Left ventricle myocardium inferior (tissue), 1 donor: ENCODE data around the gene ETF1. TPM values are rescaled to one million over a fixed set of nuclear protein-coding genes. Genes with fewer than 3 reads are reported as not detected.

Source experiments
- DNase-seq: peaks from one replicate; pipeline ENCODE4 v3.0.0-alpha.2; 2020
- H3K27ac ChIP-seq: fragments of 200-600 bp; replicated peaks from 2 replicates; pipeline ENCODE4 v1.8.0; 2021
- H3K27me3 ChIP-seq: fragments of 200-600 bp; 2 replicates; pipeline ENCODE4 v1.8.0; 2021; ENCODE audit warnings: low read depth
- H3K36me3 ChIP-seq: fragments of 200-600 bp; 2 replicates; pipeline ENCODE4 v1.8.0; 2021
- H3K4me1 ChIP-seq: fragments of 200-600 bp; 2 replicates; pipeline ENCODE4 v1.8.0; 2021
- H3K4me3 ChIP-seq: fragments of 200-600 bp; 2 replicates; pipeline ENCODE4 v1.8.0; 2021; ENCODE audit warnings: mild to moderate bottlenecking, moderate library complexity
- H3K9me3 ChIP-seq: fragments of 200-600 bp; replicated peaks from 2 replicates; pipeline ENCODE4 v1.8.0; 2021
- CTCF ChIP-seq: fragments of 200-600 bp; IDR thresholded peaks from 2 replicates; pipeline ENCODE4 v1.8.0; 2021; ENCODE audit warnings: antibody characterized with exemption, mild to moderate bottlenecking, borderline replicate concordance
- intact Hi-C: fragments of 100-400 bp; cut with micrococcal nuclease; formaldehyde crosslinking; loops from one replicate; pipeline ENCODE4 v1.11.0; 2022
- total RNA-seq: library from RNA; stranded (reverse); fragmentation: NEBNext Ultra II Directional; extraction: Animal tissue kit (Norgen Biotek cat#: 25700); gene quantifications from one replicate; pipeline ENCODE4 v1.2.1, GENCODE V29; 2021
- donor health status: DM: no; HTN: yes; CAD: no; lungs with severe emphysema.

ETF1 gene
- total RNA-seq, 1 donor from 2014 or later, result 80.8 TPM

GRCh38 chr5:138568061-138568824, 25.2 kb upstream of the ETF1 start:
- no peak overlapping the region for H3K4me3 ChIP-seq
- peaks cover 98% of the 10 kb centered on the region for H3K36me3 ChIP-seq
- peaks cover 51% of the 10 kb centered on the region for H3K4me1 ChIP-seq
- DNase-seq, result no peak
- no peak for TF ChIP-seq CTCF
- no peaks in the 10 kb centered on the region for H3K27me3 ChIP-seq
- intact Hi-C loops, result no loop called here
- H3K9me3 ChIP-seq, result no peaks in the 10 kb centered on the region
- H3K27ac ChIP-seq, result no peak overlapping the region

DNA sequence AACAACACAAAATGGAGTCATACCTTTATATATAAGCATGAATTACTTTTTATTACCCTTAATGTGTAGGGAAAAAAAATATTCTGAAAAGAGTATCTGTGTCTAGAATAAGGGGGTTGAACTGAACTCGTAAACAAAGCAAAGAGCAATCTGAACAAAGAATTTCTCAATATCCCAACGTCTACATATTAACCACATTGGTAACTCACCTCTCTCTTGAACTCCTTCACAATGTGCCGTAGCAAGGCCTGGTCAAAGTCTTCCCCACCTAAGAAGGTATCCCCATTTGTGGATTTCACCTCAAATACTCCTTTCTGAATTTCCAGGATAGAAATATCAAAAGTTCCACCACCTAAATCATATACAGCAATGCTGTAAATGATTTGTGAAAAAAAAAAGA, 23.8 kb upstream of the ETF1 start:
- no peak for TF ChIP-seq CTCF
- no peaks in the 10 kb centered on the region for H3K9me3 ChIP-seq
- no peak for DNase-seq
- intact Hi-C loops, result no loop called here
- peaks cover 41% of the 10 kb centered on the region for H3K4me1 ChIP-seq
- no peak overlapping the region for H3K27ac ChIP-seq
- no peaks in the 10 kb centered on the region for H3K27me3 ChIP-seq
- H3K4me3 ChIP-seq, result no peak overlapping the region
- peaks cover 90% of the 10 kb centered on the region for H3K36me3 ChIP-seq

DNA sequence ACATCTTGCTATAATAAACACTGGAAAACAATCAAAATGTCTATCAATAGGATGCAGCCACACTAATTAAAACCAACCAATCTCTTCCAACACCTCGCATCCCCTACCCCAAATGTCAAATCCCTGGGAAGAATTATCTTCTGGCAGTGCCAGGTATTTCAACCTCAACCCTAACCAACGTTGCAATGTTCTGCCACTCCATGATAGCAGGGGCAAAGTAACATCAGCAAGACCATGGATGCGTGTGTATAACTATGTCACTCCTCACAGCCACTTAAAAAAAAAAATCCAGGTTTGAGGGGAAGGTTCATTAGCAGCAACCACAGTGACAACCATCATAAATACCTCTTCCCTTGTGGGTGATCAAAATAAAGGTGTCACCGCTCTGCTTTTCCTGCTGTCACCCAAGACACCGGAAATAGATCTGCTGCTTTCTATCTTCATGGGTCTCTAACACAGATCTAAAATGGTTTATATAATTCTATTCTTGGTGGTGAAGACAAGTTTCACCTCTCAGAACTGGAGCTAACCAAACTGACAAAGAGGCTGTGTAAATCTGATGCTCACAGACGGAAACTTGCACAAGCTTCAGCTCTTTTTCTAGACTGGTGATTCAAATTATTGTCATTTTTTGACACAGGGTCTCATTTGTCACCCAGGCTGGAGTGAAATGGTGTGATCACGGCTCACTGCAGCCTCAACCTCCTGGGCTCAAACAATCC, 22.2 kb upstream of the ETF1 start:
- intact Hi-C loops, result no loop called here
- DNase-seq, result no peak
- Histone ChIP-seq H3K36me3 (peaks cover 90% of the 10 kb centered on the region), H3K9me3 (no peaks in the 10 kb centered on the region), H3K27me3 (no peaks in the 10 kb centered on the region), H3K27ac (no peak overlapping the region), H3K4me3 (no peak overlapping the region), H3K4me1 (peaks cover 32% of the 10 kb centered on the region)
- no peak for TF ChIP-seq CTCF

DNA sequence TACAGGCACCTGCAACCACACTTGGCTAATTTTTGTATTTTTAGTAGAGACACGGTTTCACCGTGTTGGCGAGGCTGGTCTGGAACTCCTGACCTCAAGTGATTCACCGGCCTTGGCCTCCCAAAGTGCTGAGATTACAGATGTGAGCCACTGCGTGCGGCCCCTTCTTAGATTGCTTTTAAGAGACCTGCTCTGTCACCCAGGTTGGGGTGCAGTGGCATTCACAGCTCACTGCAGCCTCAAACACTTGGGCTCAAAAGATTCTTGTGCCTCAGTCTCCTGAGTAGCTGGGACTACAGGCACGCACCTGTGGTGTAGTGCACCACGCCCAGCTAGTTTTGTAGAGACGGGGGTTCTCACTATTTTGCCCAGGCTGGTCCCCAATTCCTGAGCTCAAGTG, 21.2 kb upstream of the ETF1 start:
- Histone ChIP-seq H3K27me3 (no peaks in the 10 kb centered on the region), H3K36me3 (peaks cover 90% of the 10 kb centered on the region), H3K4me1 (peaks cover 26% of the 10 kb centered on the region), H3K4me3 (no peak overlapping the region), H3K9me3 (no peaks in the 10 kb centered on the region), H3K27ac (no peak overlapping the region)
- DNase-seq, result no peak
- no peak for TF ChIP-seq CTCF
- intact Hi-C loops, result no loop called here

- Histone ChIP-seq H3K27ac (no peak overlapping the region), H3K4me3 (no peak overlapping the region), H3K36me3 (peaks cover 90% of the 10 kb centered on the region), H3K9me3 (no peaks in the 10 kb centered on the region), H3K4me1 (peaks cover 25% of the 10 kb centered on the region), H3K27me3 (no peaks in the 10 kb centered on the region)
- no peak for TF ChIP-seq CTCF
- intact Hi-C loops, result no loop called here
- DNase-seq, result no peak
Observed at GRCh38 chr5:138563340-138564118, 20.5 kb upstream of the ETF1 start.
